Calu3 (cell line): ENCODE results near the gene HOATZ. TPM values are rescaled to one million over a fixed set of nuclear protein-coding genes. Genes with fewer than 3 reads are reported as not detected.

ENCODE experiments used
- BruUV-seq: library from RNA; stranded (reverse); fragments of 400-500 nt; replicated peaks from 2 replicates; lab custom pipeline; 2021; lab: Mats Ljungman, UMichigan
- CTCF ChIA-PET: fragments of 300-600 bp; sonication (Branson Sonifier 250); formaldehyde crosslinking; loops from one replicate; lab custom pipeline; 2022; ENCODE audit warnings: antibody characterized with exemption; lab: Charles Lee
- DNase-seq: peaks from one replicate; pipeline ENCODE4 v3.0.0; 2022
- H3K27ac Mint-ChIP-seq: one replicate; pipeline ENCODE4 v1.8.0; 2022; ENCODE audit warnings: mixed read lengths; ENCODE audit not compliant: unreplicated experiment
- H3K27me3 Mint-ChIP-seq: one replicate; pipeline ENCODE4 v1.8.0; 2022; ENCODE audit warnings: mixed read lengths; ENCODE audit not compliant: unreplicated experiment
- H3K36me3 Mint-ChIP-seq: one replicate; pipeline ENCODE4 v1.8.0; 2022; ENCODE audit warnings: mild to moderate bottlenecking, moderate library complexity, mixed read lengths; ENCODE audit not compliant: insufficient read depth, unreplicated experiment
- H3K4me1 Mint-ChIP-seq: one replicate; pipeline ENCODE4 v1.8.0; 2022; ENCODE audit warnings: mild to moderate bottlenecking, low read depth, mixed read lengths; ENCODE audit not compliant: unreplicated experiment
- H3K4me3 Mint-ChIP-seq: one replicate; pipeline ENCODE4 v1.8.0; 2022; ENCODE audit warnings: mild to moderate bottlenecking, low read depth, moderate library complexity, mixed read lengths; ENCODE audit not compliant: unreplicated experiment
- H3K9me3 Mint-ChIP-seq: one replicate; pipeline ENCODE4 v1.8.0; 2022; ENCODE audit warnings: low read depth, mixed read lengths; ENCODE audit not compliant: unreplicated experiment
- intact Hi-C: fragments of 100-400 bp; cut with micrococcal nuclease; formaldehyde crosslinking; loops from one replicate; pipeline ENCODE4 v1.10.0; 2022; ENCODE audit not compliant: unreplicated experiment
- total RNA-seq: library from RNA; stranded (reverse); gene quantifications from 2 replicates; pipeline ENCODE4 v1.2.3, GENCODE V29; 2022
- TF ChIP-seq, protein P1 (sequence below): fragments of 200-600 bp; IDR thresholded peaks from one replicate; pipeline ENCODE4 v1.8.0; 2022; ENCODE audit warnings: antibody characterized with exemption; ENCODE audit not compliant: unreplicated experiment

The HOATZ gene
- total RNA-seq, 1 experiment from 2014 or later = not detected

DNA sequence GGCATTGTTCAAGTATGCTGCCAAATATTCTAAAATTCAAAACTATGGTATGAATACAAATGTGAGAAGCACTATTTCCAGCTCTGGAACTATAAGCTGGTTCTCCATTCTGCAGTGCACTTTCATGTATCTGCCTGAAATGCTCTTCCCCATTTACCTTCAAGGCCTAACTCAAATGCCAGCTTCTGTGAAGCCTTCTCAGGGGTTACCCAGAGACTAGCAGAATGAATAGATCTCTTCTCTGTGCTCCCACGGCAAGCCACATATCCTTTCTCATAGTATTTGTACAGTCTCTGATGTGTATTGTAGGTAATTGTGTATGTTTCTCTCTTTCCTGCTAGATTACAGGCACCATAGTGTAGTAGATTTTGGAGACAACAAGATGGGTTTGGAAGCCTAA is 4.1 kb downstream of the HOATZ start:
- BruUV-seq = no TSS peak
- Mint-ChIP-seq H3K4me1 (no peaks in the 10 kb centered on the region), H3K36me3 (no peaks in the 10 kb centered on the region), H3K9me3 (no peaks in the 10 kb centered on the region), H3K27me3 (no peaks in the 10 kb centered on the region), H3K27ac (no peak overlapping the region), H3K4me3 (no peak overlapping the region)
- intact Hi-C loops = no loop called here
- CTCF ChIA-PET = no interaction called here
- TF ChIP-seq, protein P1, sequence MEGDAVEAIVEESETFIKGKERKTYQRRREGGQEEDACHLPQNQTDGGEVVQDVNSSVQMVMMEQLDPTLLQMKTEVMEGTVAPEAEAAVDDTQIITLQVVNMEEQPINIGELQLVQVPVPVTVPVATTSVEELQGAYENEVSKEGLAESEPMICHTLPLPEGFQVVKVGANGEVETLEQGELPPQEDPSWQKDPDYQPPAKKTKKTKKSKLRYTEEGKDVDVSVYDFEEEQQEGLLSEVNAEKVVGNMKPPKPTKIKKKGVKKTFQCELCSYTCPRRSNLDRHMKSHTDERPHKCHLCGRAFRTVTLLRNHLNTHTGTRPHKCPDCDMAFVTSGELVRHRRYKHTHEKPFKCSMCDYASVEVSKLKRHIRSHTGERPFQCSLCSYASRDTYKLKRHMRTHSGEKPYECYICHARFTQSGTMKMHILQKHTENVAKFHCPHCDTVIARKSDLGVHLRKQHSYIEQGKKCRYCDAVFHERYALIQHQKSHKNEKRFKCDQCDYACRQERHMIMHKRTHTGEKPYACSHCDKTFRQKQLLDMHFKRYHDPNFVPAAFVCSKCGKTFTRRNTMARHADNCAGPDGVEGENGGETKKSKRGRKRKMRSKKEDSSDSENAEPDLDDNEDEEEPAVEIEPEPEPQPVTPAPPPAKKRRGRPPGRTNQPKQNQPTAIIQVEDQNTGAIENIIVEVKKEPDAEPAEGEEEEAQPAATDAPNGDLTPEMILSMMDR = no peak
- DNase-seq = no peak

DNA sequence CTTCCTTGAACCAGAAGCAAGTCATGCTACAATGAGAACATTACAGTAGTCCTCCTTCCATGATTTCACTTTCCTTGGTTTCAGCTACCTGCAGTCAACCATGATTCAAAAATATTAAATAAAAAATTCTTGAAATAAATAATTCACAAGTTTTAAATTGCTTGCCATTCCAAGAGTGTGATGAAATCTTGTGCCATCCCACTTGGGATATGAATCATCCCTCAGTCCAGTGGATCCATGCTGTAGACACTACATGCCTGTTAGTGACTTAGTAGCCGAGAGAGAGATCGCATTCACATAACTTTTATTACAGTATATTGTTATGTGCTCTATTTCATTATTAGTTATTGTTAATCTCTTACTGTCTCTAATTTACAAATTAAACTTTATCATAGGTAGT is 6.0 kb downstream of the HOATZ start:
- intact Hi-C loops = no loop called here
- Mint-ChIP-seq H3K9me3 (no peaks in the 10 kb centered on the region), H3K36me3 (no peaks in the 10 kb centered on the region), H3K4me3 (no peak overlapping the region), H3K27ac (no peak overlapping the region), H3K27me3 (no peaks in the 10 kb centered on the region), H3K4me1 (peaks cover 2% of the 10 kb centered on the region)
- no TSS peak for BruUV-seq
- no peak for DNase-seq
- TF ChIP-seq, protein P1 = no peak
- CTCF ChIA-PET = no interaction called here

DNA sequence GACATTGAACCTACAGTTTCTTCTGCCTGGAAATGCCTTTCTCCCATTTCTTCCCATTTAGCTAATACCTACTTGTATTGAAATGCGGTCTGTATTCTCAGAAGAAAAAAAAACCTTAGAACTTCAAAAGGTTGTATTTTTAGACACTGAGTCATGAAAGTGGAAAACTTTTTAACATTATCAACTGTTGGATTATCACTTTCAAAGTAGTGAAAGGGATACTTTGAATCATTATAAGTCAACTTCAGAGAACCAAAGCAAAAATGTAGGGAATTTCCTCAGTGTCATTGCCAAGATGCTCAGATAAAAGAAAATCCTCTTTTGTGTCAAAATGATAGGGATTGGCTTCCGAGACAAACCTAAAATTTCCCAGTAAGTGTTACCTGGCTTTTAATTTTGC is 6.6 kb downstream of the HOATZ start:
- Mint-ChIP-seq H3K9me3 (no peaks in the 10 kb centered on the region), H3K4me1 (peaks cover 7% of the 10 kb centered on the region), H3K27ac (no peak overlapping the region), H3K27me3 (no peaks in the 10 kb centered on the region), H3K4me3 (no peak overlapping the region), H3K36me3 (no peaks in the 10 kb centered on the region)
- no TSS peak for BruUV-seq
- intact Hi-C loops = no loop called here
- CTCF ChIA-PET = no interaction called here
- TF ChIP-seq, protein P1 = no peak
- no peak for DNase-seq

DNA sequence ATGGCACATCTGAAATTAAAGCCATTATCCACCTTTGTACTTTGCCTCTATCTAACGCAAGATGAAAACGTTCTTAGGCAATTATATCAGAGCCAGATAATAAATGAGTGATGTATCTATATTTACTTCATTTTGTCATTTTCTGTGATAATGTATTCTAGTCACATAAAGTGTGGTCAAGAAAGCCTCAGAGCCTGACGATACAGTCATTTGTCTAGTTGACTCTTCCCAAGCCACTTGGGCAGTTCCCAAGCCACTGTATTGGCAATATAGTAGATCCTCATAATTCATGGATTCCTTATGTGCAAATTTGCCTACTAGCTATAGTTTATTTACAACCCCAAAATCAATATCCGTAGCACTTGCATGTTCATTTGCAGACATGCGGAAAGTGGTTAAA is 7.8 kb downstream of the HOATZ start:
- intact Hi-C loops = no loop called here
- Mint-ChIP-seq H3K27ac (no peak overlapping the region), H3K36me3 (no peaks in the 10 kb centered on the region), H3K4me1 (peaks cover 14% of the 10 kb centered on the region), H3K27me3 (no peaks in the 10 kb centered on the region), H3K4me3 (no peak overlapping the region), H3K9me3 (no peaks in the 10 kb centered on the region)
- CTCF ChIA-PET = no interaction called here
- no peak for DNase-seq
- TF ChIP-seq, protein P1 = no peak
- BruUV-seq = no TSS peak
